ENCODE data around the gene PARP11.

PARP11 gene

DNA sequence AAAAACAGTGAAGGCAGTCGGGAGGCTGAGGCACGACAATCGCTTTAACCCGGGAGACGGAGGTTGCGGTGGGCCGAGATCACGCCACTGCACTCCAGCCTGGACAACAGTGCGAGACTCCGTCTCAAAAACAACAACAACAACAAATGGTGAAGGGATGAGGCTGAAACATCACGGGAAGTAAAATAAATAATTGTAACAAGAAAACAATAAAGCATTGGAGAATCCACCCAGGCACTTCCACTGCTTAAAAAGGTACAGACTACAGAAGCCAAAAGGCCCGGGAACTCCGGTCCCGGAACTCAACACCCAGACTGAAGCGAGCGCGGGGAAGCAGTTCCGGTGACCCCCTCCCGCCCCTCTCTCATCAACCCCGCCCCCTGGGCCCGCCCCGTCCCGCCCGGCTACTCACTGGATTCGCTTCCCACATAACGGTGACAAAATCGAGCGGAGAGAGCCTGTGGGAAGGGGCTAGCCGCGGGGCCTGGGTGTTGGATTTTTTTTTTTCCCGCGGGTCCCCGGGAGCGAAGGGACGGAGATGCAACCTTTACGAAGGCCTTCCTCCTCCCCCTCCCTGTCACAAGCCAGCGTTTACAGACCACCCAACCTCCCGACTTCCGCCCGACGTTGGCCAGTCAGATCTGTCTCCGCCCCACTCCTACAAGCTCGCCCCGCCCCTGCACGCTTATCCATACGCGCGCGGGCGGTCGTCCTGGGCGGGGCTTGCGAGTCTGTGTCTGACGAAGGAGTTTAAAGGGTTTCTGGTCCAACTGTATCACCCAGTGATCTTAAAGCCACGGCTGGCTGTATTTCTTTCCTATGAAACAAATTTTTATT, at the start of gene PARP11:
PARP11 (minus strand) TSS at position 600 of the 837 bp plus-strand sequence; CDS start at position 430, 170 bp downstream.
- DNase-seq = peak; percentile 97

- no peak for DNase-seq
Measured at GRCh38 chr12:3922033-3922432, 48.8 kb upstream of the PARP11 start.

GRCh38 chr12:3921526-3921925, 48.3 kb upstream of the PARP11 start:
- DNase-seq = no peak

DNA sequence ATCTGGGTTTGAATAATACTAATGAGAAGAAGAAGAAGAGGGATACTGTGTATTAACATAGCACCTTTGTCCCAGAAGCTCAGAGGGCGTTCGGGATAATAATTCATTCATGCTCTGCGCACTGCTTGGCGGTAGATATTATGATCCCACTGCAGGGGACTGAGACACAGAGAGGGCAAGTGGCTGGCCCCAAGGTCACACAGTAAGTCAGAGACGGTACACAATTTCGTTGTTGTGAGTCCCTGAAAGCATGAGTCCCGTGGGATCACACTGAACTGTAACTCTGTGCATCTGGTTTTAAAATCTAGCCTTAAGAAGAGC, 47.9 kb upstream of the PARP11 start:
- DNase-seq = no peak

- peak; percentile 47 for DNase-seq
Measured at GRCh38 chr12:3920351-3921150, 47.4 kb upstream of the PARP11 start.

DNA sequence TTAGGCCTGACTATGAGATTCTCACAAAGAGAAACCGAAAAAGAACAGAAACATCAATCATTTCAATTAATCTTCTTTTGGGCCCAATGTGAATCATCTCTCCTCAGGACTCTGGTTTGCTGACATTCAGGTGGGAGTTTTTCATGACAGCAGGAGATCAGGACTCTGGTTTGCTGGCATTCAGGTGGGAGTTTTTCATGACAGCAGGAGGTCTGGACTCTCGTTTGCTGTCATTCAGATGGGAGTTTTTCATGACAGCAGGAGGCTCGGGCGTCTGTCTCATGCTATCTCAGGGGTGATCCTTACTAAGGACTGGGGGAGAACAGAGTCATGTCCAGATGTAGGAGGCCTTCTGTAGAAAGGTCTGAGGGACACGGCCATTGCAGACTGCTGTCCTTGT, 40.1 kb upstream of the PARP11 start:
- no peak for DNase-seq

GRCh38 chr12:3912863-3913262, 39.7 kb upstream of the PARP11 start:
- no peak for DNase-seq

DNA sequence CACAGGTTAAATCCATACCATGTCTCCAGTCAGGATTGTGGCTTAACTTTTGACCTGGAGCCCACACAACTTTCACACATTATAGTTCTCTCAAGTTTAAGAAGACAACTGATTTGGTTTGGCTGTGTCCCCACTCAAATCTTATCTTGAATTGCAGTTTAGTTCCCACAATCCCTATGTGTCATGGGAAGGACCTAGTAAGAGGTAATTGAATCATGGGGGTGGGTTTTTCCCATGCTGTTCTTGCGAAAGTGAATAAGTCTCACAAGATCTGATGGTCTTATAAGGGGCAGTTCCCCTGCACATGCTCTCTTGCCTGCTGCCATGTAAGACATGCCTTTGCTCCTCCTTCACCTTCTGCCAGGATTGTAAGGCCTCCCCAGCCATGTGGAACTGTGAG, 38.2 kb upstream of the PARP11 start:
- no peak for DNase-seq

GRCh38 chr12:3905664-3906063, 32.5 kb upstream of the PARP11 start:
- no peak for DNase-seq

DNA sequence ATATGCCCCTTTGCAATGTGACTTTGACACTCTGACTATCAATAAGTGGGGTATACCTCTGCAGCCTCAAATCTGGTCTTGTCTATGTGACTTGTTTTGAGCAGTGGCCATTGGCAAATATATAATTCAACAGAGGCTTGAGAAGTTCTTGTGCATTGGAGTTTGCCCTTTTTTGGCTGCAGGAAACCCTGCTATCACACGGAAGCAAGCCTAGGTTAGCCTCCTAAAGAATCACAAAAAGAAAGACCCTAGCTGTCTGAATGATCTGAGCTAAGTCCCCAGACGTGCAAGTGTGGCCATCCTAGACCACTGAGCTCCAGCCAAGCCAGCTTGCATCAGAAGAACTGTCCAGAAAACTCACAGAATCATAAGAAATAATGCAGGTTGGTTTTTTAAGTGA, 31.8 kb upstream of the PARP11 start:
- no peak for DNase-seq

- no peak for DNase-seq
Measured at GRCh38 chr12:3902921-3903320, 29.7 kb upstream of the PARP11 start.

- DNase-seq = no peak
Measured at GRCh38 chr12:3901116-3901515, 27.9 kb upstream of the PARP11 start.

GRCh38 chr12:3898756-3899155, 25.6 kb upstream of the PARP11 start:
- no peak for DNase-seq

DNA sequence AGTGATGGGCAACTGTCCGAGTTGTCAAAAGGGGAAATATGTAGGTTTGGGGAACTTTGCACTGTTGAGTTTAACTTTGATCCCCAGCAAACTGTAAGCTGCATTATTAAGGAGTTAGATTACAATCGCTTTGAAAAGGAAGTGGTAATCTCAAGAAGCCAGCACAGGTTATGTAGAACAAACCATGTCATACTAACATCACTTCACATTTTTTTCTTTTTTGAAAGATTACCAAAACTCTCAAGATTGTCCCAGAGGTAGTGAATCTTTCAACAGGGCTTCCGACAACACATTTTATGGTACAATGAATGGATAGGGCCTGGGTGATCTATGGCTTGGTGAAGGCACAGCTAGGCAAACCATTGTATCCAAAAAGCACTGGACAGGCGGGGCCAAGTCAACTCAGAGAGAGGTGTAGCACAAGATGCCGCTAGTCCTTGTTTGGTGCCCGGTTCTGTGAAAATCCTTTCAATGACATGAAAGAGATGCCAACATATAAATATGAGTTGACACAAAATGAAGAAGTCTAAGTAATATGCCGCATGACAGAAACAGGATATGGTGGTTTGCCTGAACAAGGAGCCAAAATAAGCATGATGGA, 24.3 kb upstream of the PARP11 start:
- no peak for DNase-seq

DNA sequence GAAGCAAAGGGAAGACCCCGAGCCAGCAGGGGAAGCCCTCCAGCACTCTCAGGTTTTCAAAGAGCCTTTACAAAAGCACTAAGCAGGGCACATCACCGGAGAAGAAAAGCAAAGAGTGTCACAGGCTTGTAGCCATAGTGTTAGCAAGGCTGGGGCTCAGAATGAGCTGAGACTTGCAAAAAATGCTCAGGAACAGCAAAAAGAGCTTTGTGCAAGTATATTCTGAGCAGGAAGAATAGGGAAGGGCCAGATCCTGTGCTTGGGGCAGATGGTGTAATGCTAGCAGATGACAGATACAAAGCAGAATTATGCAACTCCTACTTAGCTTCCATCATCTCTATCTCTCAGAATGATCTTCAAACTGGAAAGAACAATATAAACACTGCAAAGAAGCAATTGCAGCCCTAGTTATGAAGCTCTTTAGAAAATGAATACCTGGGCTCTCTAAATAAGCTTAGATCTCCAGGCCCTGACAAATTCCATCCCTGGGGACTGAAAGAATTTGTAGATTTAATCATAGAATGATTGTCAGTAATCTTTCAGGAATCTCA, 23.7 kb upstream of the PARP11 start:
- no peak for DNase-seq

- no peak for DNase-seq
Measured at GRCh38 chr12:3896356-3896755, 23.2 kb upstream of the PARP11 start.

- DNase-seq = no peak
Measured at GRCh38 chr12:3892631-3893030, 19.4 kb upstream of the PARP11 start.

DNA sequence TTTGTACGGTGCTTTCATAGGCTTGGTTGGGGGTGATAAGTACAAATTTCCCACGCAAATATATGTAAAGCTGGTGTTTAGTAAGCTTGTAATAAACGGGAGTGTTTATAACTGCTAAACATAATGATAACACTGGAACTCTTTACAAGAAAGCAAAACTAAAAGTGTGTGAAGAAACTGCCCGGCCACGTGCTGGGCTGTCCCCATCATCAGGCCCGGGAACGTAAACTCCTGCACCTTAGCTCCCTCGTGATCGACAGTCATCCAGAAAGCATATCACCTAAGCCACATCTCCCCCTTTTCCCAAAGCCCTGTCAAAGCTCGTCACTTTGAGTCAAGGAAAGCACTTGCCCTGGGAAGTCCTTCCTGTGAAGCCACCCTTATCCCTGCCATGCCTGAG, 18.0 kb upstream of the PARP11 start:
- no peak for DNase-seq

DNA sequence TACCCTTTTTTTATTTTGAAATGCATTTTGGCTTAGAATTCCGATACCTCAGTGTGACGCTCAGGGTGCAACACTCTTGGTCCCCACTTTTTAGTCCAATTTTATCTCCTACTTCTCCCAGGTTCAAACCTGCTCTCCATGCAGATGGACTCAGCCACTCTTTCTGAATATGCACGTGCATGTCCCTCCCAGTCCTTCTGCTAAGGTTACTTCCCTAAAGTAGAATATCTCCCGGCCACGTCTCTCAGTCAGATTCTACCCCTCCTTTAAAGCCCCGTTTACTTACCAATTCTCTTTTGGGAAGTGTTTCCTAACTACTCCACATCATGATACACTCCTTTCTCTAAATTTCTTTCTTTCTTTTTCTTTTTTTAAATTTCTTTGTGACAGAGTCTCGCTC, 15.5 kb upstream of the PARP11 start:
- no peak for DNase-seq

- no peak for DNase-seq
Measured at GRCh38 chr12:3885277-3886094, 12.3 kb upstream of the PARP11 start.

- DNase-seq = no peak
Measured at GRCh38 chr12:3884671-3885070, 11.5 kb upstream of the PARP11 start.

DNA sequence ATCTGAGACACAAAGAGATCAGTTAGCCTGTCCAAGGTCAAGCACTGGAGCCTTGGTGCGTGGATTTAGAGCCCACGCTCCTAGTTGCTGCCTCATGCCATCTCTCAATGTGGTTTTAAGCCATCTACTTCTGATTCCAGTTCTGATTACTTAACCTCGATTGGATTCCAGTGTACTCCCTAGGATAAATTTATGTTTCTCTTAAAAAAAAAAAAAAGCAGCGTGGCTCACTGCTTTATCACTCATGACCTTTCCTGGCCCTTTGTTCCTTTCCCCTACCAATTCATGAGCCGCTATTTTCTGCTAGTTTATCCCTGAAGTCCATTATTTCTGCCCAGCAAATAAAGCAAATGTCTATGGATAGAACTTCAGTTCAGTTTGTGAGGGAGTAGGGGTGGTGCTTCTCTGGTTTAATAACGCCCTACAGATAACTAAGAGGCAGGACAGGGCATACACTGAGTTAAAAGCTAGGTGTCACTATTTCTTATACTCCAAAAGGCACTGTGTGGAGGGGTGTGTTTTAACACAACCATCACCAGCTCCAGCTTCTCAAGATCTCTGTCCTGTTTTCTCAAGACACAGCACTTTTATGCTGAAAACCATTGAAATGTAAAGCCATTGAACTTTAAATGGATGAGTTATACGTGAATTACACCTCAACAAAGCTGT, 9.8 kb upstream of the PARP11 start:
- no peak for DNase-seq

Measured in left hindlimb (tissue), 1 donor.